HepG2 (cell line): ENCODE results near the gene AIP. TPM values are rescaled to one million over a fixed set of nuclear protein-coding genes. Genes with fewer than 3 reads are reported as not detected.

ENCODE experiments used
- ATAC-seq: fragments of 200-7000 bp; cut with Tn5 transposase; 3 replicates; pipeline ENCODE4 v1.9.1; 2020; ENCODE audit warnings: mild to moderate bottlenecking, moderate library complexity
- BruUV-seq: library from RNA; stranded (reverse); fragments of 400-500 nt; replicated peaks from 2 replicates; lab custom pipeline; 2021; lab: Mats Ljungman, UMichigan
- CTCF ChIA-PET: fragments of 300-600 bp; formaldehyde crosslinking; extraction: SDS; loops from one replicate; lab custom pipeline; 2021; ENCODE audit warnings: low total read pairs, inconsistent platforms, low intra/inter-chr PET ratio; lab: Yijun Ruan, JAX
- POLR2A ChIA-PET: fragments of 350-600 bp; sonication (Branson Sonifier 250); formaldehyde crosslinking; loops from one replicate; lab custom pipeline; 2020; ENCODE audit warnings: antibody characterized with exemption, inconsistent platforms; lab: Yijun Ruan, JAX
- DNase-seq: peaks from one replicate; pipeline ENCODE4 v3.0.0-alpha.2; 2015; ENCODE audit warnings: low spot score
- FAIRE-seq: peaks from 3 replicates; lab custom pipeline; 2011; peaks lifted over from hg19 to GRCh38; lab: Jason Lieb, UNC
- H2AFZ ChIP-seq: one replicate; pipeline ENCODE4 v1.6.1; 2011; ENCODE audit warnings: low read length, inconsistent platforms
- H3K27ac ChIP-seq: fragments of 300-600 bp; 3 replicates; pipeline ENCODE4 v1.8.0; 2011; ENCODE audit warnings: mixed run types, mild to moderate bottlenecking, mixed read lengths, low read length, inconsistent platforms; ENCODE audit not compliant: insufficient read depth; ENCODE audit errors: extremely low read length
- H3K27me3 ChIP-seq, 2 experiments: fragments of 200-600 bp in 1 of 2; 2 replicates in 1 of 2; 3 replicates in 1 of 2; pipeline versions ENCODE4 v1.6.0 to v1.8.0; 2011; ENCODE audit warnings: low read length in 2 of 2, mild to moderate bottlenecking in 2 of 2, moderate library complexity in 2 of 2, inconsistent platforms in 1 of 2; ENCODE audit not compliant: insufficient read depth in 2 of 2, control insufficient read depth in 1 of 2
- H3K36me3 ChIP-seq, 2 experiments: fragments of 200-600 bp in 1 of 2; replicated peaks in 1 of 2; 2 replicates in 1 of 2; 3 replicates in 1 of 2; pipeline versions ENCODE4 v1.5.1 to v1.8.0; 2011; ENCODE audit warnings: low read length in 2 of 2, inconsistent platforms in 1 of 2; ENCODE audit not compliant: insufficient read depth in 2 of 2, control insufficient read depth in 1 of 2
- H3K4me1 ChIP-seq: 2 replicates; pipeline ENCODE4 v1.5.1; 2012; ENCODE audit warnings: low read length, inconsistent platforms; ENCODE audit not compliant: insufficient read depth
- H3K4me2 ChIP-seq: 2 replicates; pipeline ENCODE4 v1.6.0; 2011; ENCODE audit warnings: low read depth, low read length, inconsistent platforms
- H3K4me3 ChIP-seq, 3 experiments: fragments of 200-600 bp in 1 of 3; sonication (generic), shearing (Covaris generic) in 1 of 3; replicated peaks in 1 of 3; 2 replicates each; pipeline ENCODE4 v1.5.1; 2011 to 2016; ENCODE audit warnings: low read length in 3 of 3, inconsistent platforms in 2 of 3, low read depth in 2 of 3, mild to moderate bottlenecking in 2 of 3, control low read depth in 1 of 3, mixed read lengths in 1 of 3; ENCODE audit not compliant: insufficient read depth in 1 of 3
- H3K79me2 ChIP-seq: one replicate; pipeline ENCODE4 v1.6.1; 2011; ENCODE audit warnings: low read length, inconsistent platforms; ENCODE audit not compliant: insufficient read depth
- H3K9ac ChIP-seq: 2 replicates; pipeline ENCODE4 v1.6.0; 2011; ENCODE audit warnings: mild to moderate bottlenecking, low read depth, low read length, inconsistent platforms; ENCODE audit not compliant: insufficient read depth
- H3K9me3 ChIP-seq: 2 replicates; pipeline ENCODE4 v1.5.1; 2012; ENCODE audit warnings: mild to moderate bottlenecking, low read length
- H4K20me1 ChIP-seq: 2 replicates; pipeline ENCODE4 v1.6.0; 2011; ENCODE audit warnings: inconsistent platforms, mild to moderate bottlenecking, low read length, moderate library complexity; ENCODE audit not compliant: insufficient read depth
- EED ChIP-seq: sonication (generic); formaldehyde crosslinking; IDR thresholded peaks from 2 replicates; pipeline ENCODE4 v1.5.0; 2020; ENCODE audit warnings: mild to moderate bottlenecking, missing genetic modification reagents
- ETV6 ChIP-seq: sonication (generic); formaldehyde crosslinking; conservative IDR thresholded peaks from 2 replicates; pipeline ENCODE4 v1.4.0; 2020; ENCODE audit warnings: missing genetic modification reagents
- GLI4 ChIP-seq: sonication (generic); formaldehyde crosslinking; IDR thresholded peaks from 2 replicates; pipeline ENCODE4 v1.5.1; 2020; ENCODE audit warnings: missing genetic modification reagents, mild to moderate bottlenecking, moderate library complexity, borderline replicate concordance
- HNF4A ChIP-seq: sonication (generic); formaldehyde crosslinking; IDR thresholded peaks from 2 replicates; pipeline ENCODE4 v1.4.0; 2020; ENCODE audit warnings: missing genetic modification reagents
- JUNB ChIP-seq: sonication (generic); formaldehyde crosslinking; IDR thresholded peaks from 2 replicates; pipeline ENCODE4 v1.8.0; 2022; ENCODE audit warnings: missing genetic modification reagents, mild to moderate bottlenecking, borderline replicate concordance
- MED8 ChIP-seq: sonication (generic); formaldehyde crosslinking; IDR thresholded peaks from 2 replicates; pipeline ENCODE4 v1.8.1; 2023; ENCODE audit warnings: mild to moderate bottlenecking, missing genetic modification reagents; ENCODE audit not compliant: insufficient replicate concordance
- NCOR1 ChIP-seq: fragments of 200-600 bp; sonication (generic); IDR thresholded peaks from 2 replicates; pipeline ENCODE4 v1.7.0; 2017; ENCODE audit warnings: antibody characterized with exemption, low read length, borderline replicate concordance
- ONECUT2 ChIP-seq: sonication (generic); formaldehyde crosslinking; IDR thresholded peaks from 2 replicates; pipeline ENCODE4 v1.4.0; 2020; ENCODE audit warnings: missing genetic modification reagents
- SAP130 ChIP-seq: IDR thresholded peaks from 2 replicates; pipeline ENCODE4 v1.6.1; 2016; ENCODE audit warnings: low read depth
- SRSF1 ChIP-seq: fragments of 200-400 bp; formaldehyde crosslinking; optimal IDR thresholded peaks from 2 replicates; pipeline ENCODE3; 2017; ENCODE audit warnings: mild to moderate bottlenecking, low read depth, low read length, moderate library complexity
- ZKSCAN1 ChIP-seq: fragments of 150-350 bp; IDR thresholded peaks from 2 replicates; pipeline ENCODE4 v1.6.1; 2014; ENCODE audit warnings: low read length
- ZNF3 ChIP-seq: IDR thresholded peaks from 2 replicates; pipeline ENCODE4 v1.7.0; 2017; ENCODE audit warnings: inconsistent platforms
- WGBS: methylation state at CpG from one replicate; pipeline ENCODE4 v1.1.6; 2017; ENCODE audit warnings: low lambda C conversion rate; 5-methylcytosine and 5-hydroxymethylcytosine counted together
- in situ Hi-C: cut with HindIII; loops from 2 replicates; pipeline ENCODE4 v1.10.0; 2017; ENCODE audit warnings: low pct_unique_long_range_greater_than_20kb; ENCODE audit not compliant: extremely low pct_ligation_motif_present
- intact Hi-C: fragments of 100-400 bp; cut with micrococcal nuclease; formaldehyde crosslinking; loops from one replicate; pipeline ENCODE4 v1.10.0; 2022; ENCODE audit not compliant: unreplicated experiment
- polyA plus RNA-seq, 8 experiments: library from polyadenylated mRNA; depleted of rRNA in 3 of 8; stranded (reverse) in 7 of 8; unstranded in 1 of 8; fragments of >200 nt; fragmentation: Illumina TruSeq in 4 of 8; extraction: Trizol in 4 of 8; gene quantifications; 2 replicates each; pipeline versions ENCODE4 v1.2.1 to v1.2.3, GENCODE V29; 2011 to 2016; ENCODE audit warnings: low read depth in 4 of 8, missing spikeins in 1 of 8, mixed read lengths in 1 of 8; ENCODE audit not compliant: insufficient read depth in 1 of 8
- total RNA-seq, 5 experiments: library from RNA; depleted of rRNA; stranded (reverse); fragments of >200 nt; fragmentation: Illumina TruSeq; extraction: Trizol; gene quantifications; 2 replicates each; pipeline ENCODE4 v1.2.3, GENCODE V29; 2016; ENCODE audit warnings: low read depth in 1 of 5
- TF ChIP-seq, protein P1 (sequence below): sonication (generic); formaldehyde crosslinking; IDR thresholded peaks from 2 replicates; pipeline ENCODE4 v1.9.0; 2021; ENCODE audit warnings: missing genetic modification reagents, borderline replicate concordance
- TF ChIP-seq, protein P2 (sequence below): sonication (generic); formaldehyde crosslinking; IDR thresholded peaks from 2 replicates; pipeline ENCODE4 v1.5.0; 2020; ENCODE audit warnings: mild to moderate bottlenecking, missing genetic modification reagents

The AIP gene
- total and polyA plus RNA-seq, 2 of the 13 experiments (the other 11 are each of a cell fraction or from before 2014, with no cell fraction given) = 51.8 to 110 TPM

- TF ChIP-seq SRSF1 (no peak), SAP130 (CRISPR knock-in tag) (peak; percentile 73), NCOR1 (no peak), JUNB (no peak), GLI4 (CRISPR knock-in tag) (no peak), EED (no peak)
- TF ChIP-seq, all 625 proteins: peak for 138
Observed at GRCh38 chr11:67464411-67465188, 18.2 kb upstream of the AIP start (continued).

GRCh38 chr11:67465189-67465510, 17.7 kb upstream of the AIP start:
- DNase-seq (peak; percentile 30), ATAC-seq (peak; percentile 1; the same call in 2 of the 3 replicates), FAIRE-seq (no peak)
- in situ Hi-C loops = loop anchor here (5.0 kb wide), 1 partner anchor 63 kb away; the partner anchor contains the start of genes PPP1CA and TBC1D10C
- H3K9me3 ChIP-seq = no peaks in the 10 kb centered on the region
- ChIA-PET CTCF (no interaction called here), POLR2A (interaction anchor here (0.6 to 2.5 kb wide), 12 partner anchors 9 to 185 kb away, joined by 3 to 16 read pairs (median 4); partner anchors contain the start of genes ACY3, AIP, CORO1B and PPP1CA)
- H3K27me3 ChIP-seq = no peaks in the 10 kb centered on the region
- WGBS = 9% methylated on average over 3 of the region's 3 CpGs
- H4K20me1 ChIP-seq = no peaks in the 10 kb centered on the region
- peaks cover 48% of the 10 kb centered on the region for H3K4me1 ChIP-seq
- peak overlapping the region; percentile 73 for H3K9ac ChIP-seq
- peak overlapping the region; percentile 57 to 97 (median 80) for H3K4me3 ChIP-seq
- peak overlapping the region; percentile 64 for H3K27ac ChIP-seq
- H3K36me3 ChIP-seq = no peaks in the 10 kb centered on the region
- BruUV-seq = no TSS peak
- H3K79me2 ChIP-seq = no peaks in the 10 kb centered on the region
- no peak overlapping the region for H2AFZ ChIP-seq
- intact Hi-C loops = no loop called here
- H3K4me2 ChIP-seq = peak overlapping the region; percentile 74
- TF ChIP-seq ZNF3 = peak; percentile 90
- no peak for TF ChIP-seq ONECUT2 (CRISPR knock-in tag)
- TF ChIP-seq, protein P1, sequence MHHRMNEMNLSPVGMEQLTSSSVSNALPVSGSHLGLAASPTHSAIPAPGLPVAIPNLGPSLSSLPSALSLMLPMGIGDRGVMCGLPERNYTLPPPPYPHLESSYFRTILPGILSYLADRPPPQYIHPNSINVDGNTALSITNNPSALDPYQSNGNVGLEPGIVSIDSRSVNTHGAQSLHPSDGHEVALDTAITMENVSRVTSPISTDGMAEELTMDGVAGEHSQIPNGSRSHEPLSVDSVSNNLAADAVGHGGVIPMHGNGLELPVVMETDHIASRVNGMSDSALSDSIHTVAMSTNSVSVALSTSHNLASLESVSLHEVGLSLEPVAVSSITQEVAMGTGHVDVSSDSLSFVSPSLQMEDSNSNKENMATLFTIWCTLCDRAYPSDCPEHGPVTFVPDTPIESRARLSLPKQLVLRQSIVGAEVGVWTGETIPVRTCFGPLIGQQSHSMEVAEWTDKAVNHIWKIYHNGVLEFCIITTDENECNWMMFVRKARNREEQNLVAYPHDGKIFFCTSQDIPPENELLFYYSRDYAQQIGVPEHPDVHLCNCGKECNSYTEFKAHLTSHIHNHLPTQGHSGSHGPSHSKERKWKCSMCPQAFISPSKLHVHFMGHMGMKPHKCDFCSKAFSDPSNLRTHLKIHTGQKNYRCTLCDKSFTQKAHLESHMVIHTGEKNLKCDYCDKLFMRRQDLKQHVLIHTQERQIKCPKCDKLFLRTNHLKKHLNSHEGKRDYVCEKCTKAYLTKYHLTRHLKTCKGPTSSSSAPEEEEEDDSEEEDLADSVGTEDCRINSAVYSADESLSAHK (CRISPR knock-in tag) = no peak
- no peak for TF ChIP-seq MED8 (CRISPR knock-in tag)
- TF ChIP-seq HNF4A (CRISPR knock-in tag) = 0 out of 2 replicates have a peak, but pooled peaks have one; percentile 7
- TF ChIP-seq ZKSCAN1 = peak; percentile 64; the same call in 1 of the 2 replicates
- no peak for TF ChIP-seq ETV6
- TF ChIP-seq, protein P2, sequence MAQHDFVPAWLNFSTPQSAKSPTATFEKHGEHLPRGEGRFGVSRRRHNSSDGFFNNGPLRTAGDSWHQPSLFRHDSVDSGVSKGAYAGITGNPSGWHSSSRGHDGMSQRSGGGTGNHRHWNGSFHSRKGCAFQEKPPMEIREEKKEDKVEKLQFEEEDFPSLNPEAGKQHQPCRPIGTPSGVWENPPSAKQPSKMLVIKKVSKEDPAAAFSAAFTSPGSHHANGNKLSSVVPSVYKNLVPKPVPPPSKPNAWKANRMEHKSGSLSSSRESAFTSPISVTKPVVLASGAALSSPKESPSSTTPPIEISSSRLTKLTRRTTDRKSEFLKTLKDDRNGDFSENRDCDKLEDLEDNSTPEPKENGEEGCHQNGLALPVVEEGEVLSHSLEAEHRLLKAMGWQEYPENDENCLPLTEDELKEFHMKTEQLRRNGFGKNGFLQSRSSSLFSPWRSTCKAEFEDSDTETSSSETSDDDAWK (CRISPR knock-in tag) = no peak
